Body of pancreas (tissue), 4 donors: ENCODE data around the gene FSTL5. TPM values are rescaled to one million over a fixed set of nuclear protein-coding genes. Genes with fewer than 3 reads are reported as not detected.
A peak's percentile ranks its signal among the peaks of the same experiment; 100 is the strongest.
"Not testable (repeated sequence)": the region's sequence is repeated elsewhere in the genome, so short reads cannot be mapped to it uniquely, and the experiment has no call there.

Experiments
- ATAC-seq: fragments of 150-250 bp; one replicate; pipeline ENCODE4 v1.9.1; 2016
- DNase-seq, 4 donors: peaks; one replicate each; pipeline ENCODE4 v3.0.0-alpha.2; 2019
- H3K27ac ChIP-seq, 4 donors: fragments of 200-600 bp; sonication (generic); 1 replicate in 3 of 4; 2 replicates in 1 of 4; pipeline versions ENCODE4 v1.5.1 to v1.6.1; 2016 to 2019; ENCODE audit warnings: mild to moderate bottlenecking in 1 of 4, mixed read lengths in 1 of 4, moderate library complexity in 1 of 4
- H3K27me3 ChIP-seq, 2 donors: fragments of 200-600 bp; sonication (generic); one replicate each; pipeline ENCODE4 v1.6.0; 2016; ENCODE audit warnings: mild to moderate bottlenecking in 1 of 2
- H3K36me3 ChIP-seq, 2 donors: fragments of 200-600 bp; sonication (generic); replicated peaks in 1 of 2; 2 replicates each; pipeline ENCODE4 v1.5.1; 2016; ENCODE audit warnings: low read depth in 2 of 2; ENCODE audit not compliant: insufficient read depth in 1 of 2
- H3K4me1 ChIP-seq: fragments of 200-600 bp; sonication (generic); one replicate; pipeline ENCODE4 v1.6.0; 2016
- H3K4me3 ChIP-seq, 2 donors: fragments of 200-600 bp; sonication (generic); 1 replicate in 1 of 2; 2 replicates in 1 of 2; pipeline ENCODE4 v1.5.1; 2016 to 2019
- H3K9me3 ChIP-seq, 3 donors: fragments of 200-600 bp; sonication (generic); 1 replicate in 2 of 3; 2 replicates in 1 of 3; pipeline ENCODE4 v1.5.1; 2016
- POLR2A ChIP-seq, 3 donors: fragments of 450-650 bp; IDR thresholded peaks; one replicate each; pipeline ENCODE4 v1.6.1; 2016; ENCODE audit warnings: antibody characterized with exemption in 3 of 3, mild to moderate bottlenecking in 2 of 3
- WGBS, 2 donors: methylation state at CpG; one replicate each; pipeline ENCODE4 v1.1.5; 2017; 5-methylcytosine and 5-hydroxymethylcytosine counted together
- intact Hi-C: fragments of 100-400 bp; cut with DNase I; formaldehyde crosslinking; loops from one replicate; pipeline ENCODE4 v1.15.1; 2023
- total RNA-seq, 2 donors: library from RNA; depleted of rRNA; stranded (reverse); fragments of >200 nt; gene quantifications; one replicate each; pipeline ENCODE4 v1.1.0, GENCODE V29; 2016
- TF ChIP-seq, protein P1 (sequence below), 7 experiments: fragments of 450-650 bp in 4 of 7; fragments of 200-600 bp in 3 of 7; sonication (generic) in 3 of 7; IDR thresholded peaks; one replicate each; pipeline ENCODE4 v1.5.1; 2016 to 2019; ENCODE audit warnings: antibody characterized with exemption in 7 of 7

Gene FSTL5
- total RNA-seq = 1 to 10 TPM in 1 of 2 donors, not detected in 1; 1.3 TPM

- DNase-seq (peak; percentile 69 to 87 (median 82)), ATAC-seq (peak; percentile 92)
- intact Hi-C loops = no loop called here
- Histone ChIP-seq H3K4me1 (peaks cover 15% of the 10 kb centered on the region), H3K27ac (no peak within 1 kb of the TSS), H3K4me3 (peak within 1 kb of the TSS in 1 of 2 donors; percentile 39), H3K9me3 (no peaks in the 10 kb centered on the region), H3K27me3 (no peaks in the 10 kb centered on the region), H3K36me3 (no peaks in the 10 kb centered on the region)
- TF ChIP-seq, protein P1, sequence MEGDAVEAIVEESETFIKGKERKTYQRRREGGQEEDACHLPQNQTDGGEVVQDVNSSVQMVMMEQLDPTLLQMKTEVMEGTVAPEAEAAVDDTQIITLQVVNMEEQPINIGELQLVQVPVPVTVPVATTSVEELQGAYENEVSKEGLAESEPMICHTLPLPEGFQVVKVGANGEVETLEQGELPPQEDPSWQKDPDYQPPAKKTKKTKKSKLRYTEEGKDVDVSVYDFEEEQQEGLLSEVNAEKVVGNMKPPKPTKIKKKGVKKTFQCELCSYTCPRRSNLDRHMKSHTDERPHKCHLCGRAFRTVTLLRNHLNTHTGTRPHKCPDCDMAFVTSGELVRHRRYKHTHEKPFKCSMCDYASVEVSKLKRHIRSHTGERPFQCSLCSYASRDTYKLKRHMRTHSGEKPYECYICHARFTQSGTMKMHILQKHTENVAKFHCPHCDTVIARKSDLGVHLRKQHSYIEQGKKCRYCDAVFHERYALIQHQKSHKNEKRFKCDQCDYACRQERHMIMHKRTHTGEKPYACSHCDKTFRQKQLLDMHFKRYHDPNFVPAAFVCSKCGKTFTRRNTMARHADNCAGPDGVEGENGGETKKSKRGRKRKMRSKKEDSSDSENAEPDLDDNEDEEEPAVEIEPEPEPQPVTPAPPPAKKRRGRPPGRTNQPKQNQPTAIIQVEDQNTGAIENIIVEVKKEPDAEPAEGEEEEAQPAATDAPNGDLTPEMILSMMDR (IDR thresholded peaks at IDR 0.05) = no peak
- no peak for TF ChIP-seq POLR2A (IDR thresholded peaks at IDR 0.05)
- WGBS, 2 donors = 3% methylated on average over 29 to 39 of the region's 39 CpGs
Measured at GRCh38 chr4:162163892-162164759, at the start of gene FSTL5. TSS of gene FSTL5 (minus strand) at chr4:162164000. CDS start at chr4:162111396, 52,604 bp downstream.

- no peak for TF ChIP-seq POLR2A (IDR thresholded peaks at IDR 0.05)
- TF ChIP-seq, protein P1 (IDR thresholded peaks at IDR 0.05) = no peak
- Histone ChIP-seq H3K36me3 (no peaks in the 10 kb centered on the region), H3K27ac (no peak overlapping the region), H3K4me3 (no peak overlapping the region), H3K9me3 (no peaks in the 10 kb centered on the region), H3K4me1 (no peaks in the 10 kb centered on the region), H3K27me3 (no peaks in the 10 kb centered on the region)
- no peak for DNase-seq
- WGBS, 2 donors = 62 to 75% methylated on average over 2 of the region's 2 CpGs
- ATAC-seq = no peak
- intact Hi-C loops = no loop called here
Measured at GRCh38 chr4:162209706-162210105, 45.9 kb upstream of the FSTL5 start.

GRCh38 chr4:162203478-162203877 is 39.7 kb upstream of the FSTL5 start:
- DNase-seq, intact Hi-C loops, ATAC-seq, H3K4me1 ChIP-seq, H3K27ac ChIP-seq, H3K36me3 ChIP-seq, H3K4me3 ChIP-seq, H3K27me3 ChIP-seq, H3K9me3 ChIP-seq: not testable (repeated sequence)
- 95 to 96% methylated on average over 5 to 7 of the region's 32 CpGs for WGBS, 2 donors

GRCh38 chr4:162201673-162202072 is 37.9 kb upstream of the FSTL5 start:
- ATAC-seq (no peak), DNase-seq (no peak)
- WGBS, 2 donors = 66 to 69% methylated on average over 2 of the region's 2 CpGs
- intact Hi-C loops = no loop called here
- no peaks in the 10 kb centered on the region for H3K4me1 ChIP-seq
- no peak overlapping the region for H3K4me3 ChIP-seq
- H3K27me3 ChIP-seq = no peaks in the 10 kb centered on the region
- no peak overlapping the region for H3K27ac ChIP-seq
- no peaks in the 10 kb centered on the region for H3K9me3 ChIP-seq
- no peaks in the 10 kb centered on the region for H3K36me3 ChIP-seq
- TF ChIP-seq, protein P1 (IDR thresholded peaks at IDR 0.05) = no peak
- no peak for TF ChIP-seq POLR2A (IDR thresholded peaks at IDR 0.05)

- Histone ChIP-seq H3K27ac (no peak overlapping the region), H3K4me1 (no peaks in the 10 kb centered on the region), H3K9me3 (no peaks in the 10 kb centered on the region), H3K36me3 (no peaks in the 10 kb centered on the region), H3K27me3 (no peaks in the 10 kb centered on the region), H3K4me3 (no peak overlapping the region)
- no peak for DNase-seq
- WGBS, 2 donors = 21 to 35% methylated on average over 3 of the region's 3 CpGs
- TF ChIP-seq POLR2A (IDR thresholded peaks at IDR 0.05) = no peak
- TF ChIP-seq, protein P1 (IDR thresholded peaks at IDR 0.05) = no peak
- ATAC-seq = no peak
- intact Hi-C loops = no loop called here
Measured at GRCh38 chr4:162170509-162170908, 6.7 kb upstream of the FSTL5 start.
